Left cardiac atrium (tissue), 4 donors: ENCODE results near the gene KIAA1328. TPM values are rescaled to one million over a fixed set of nuclear protein-coding genes. Genes with fewer than 3 reads are reported as not detected.
"Not testable (repeated sequence)": the region's sequence is repeated elsewhere in the genome, so short reads cannot be mapped to it uniquely, and the experiment has no call there.

Experiments used
- ATAC-seq, 2 donors: fragments of 200-7000 bp; cut with Tn5 transposase; one replicate each; pipeline ENCODE4 v1.9.1; 2020; ENCODE audit warnings: mild to moderate bottlenecking in 2 of 2, moderate library complexity in 2 of 2
- DNase-seq: peaks from one replicate; pipeline ENCODE4 v3.0.0-alpha.2; 2020
- intact Hi-C, 2 donors: fragments of 100-400 bp; cut with DNase I; formaldehyde crosslinking; loops; one replicate each; pipeline versions ENCODE4 v1.14.1 to v1.15.1; 2022 to 2023
- total RNA-seq, 2 donors: library from RNA; stranded (reverse); fragmentation: NEBNext Ultra II Directional; extraction: Animal tissue kit (Norgen Biotek cat#: 25700); gene quantifications; one replicate each; pipeline ENCODE4 v1.2.1, GENCODE V29; 2021
- donor health status: DM: no; HTN: yes; CAD: no.
- donor health status: DM: no; HTN: yes; CAD: no; lungs with severe emphysema.
- donor health status: DM: yes; HTN: yes; CAD: no.
- donor health status: Dilated cardiomyopathy.

The KIAA1328 gene
- total RNA-seq, 2 donors from 2014 or later: 5.4 to 6.5 TPM

DNA sequence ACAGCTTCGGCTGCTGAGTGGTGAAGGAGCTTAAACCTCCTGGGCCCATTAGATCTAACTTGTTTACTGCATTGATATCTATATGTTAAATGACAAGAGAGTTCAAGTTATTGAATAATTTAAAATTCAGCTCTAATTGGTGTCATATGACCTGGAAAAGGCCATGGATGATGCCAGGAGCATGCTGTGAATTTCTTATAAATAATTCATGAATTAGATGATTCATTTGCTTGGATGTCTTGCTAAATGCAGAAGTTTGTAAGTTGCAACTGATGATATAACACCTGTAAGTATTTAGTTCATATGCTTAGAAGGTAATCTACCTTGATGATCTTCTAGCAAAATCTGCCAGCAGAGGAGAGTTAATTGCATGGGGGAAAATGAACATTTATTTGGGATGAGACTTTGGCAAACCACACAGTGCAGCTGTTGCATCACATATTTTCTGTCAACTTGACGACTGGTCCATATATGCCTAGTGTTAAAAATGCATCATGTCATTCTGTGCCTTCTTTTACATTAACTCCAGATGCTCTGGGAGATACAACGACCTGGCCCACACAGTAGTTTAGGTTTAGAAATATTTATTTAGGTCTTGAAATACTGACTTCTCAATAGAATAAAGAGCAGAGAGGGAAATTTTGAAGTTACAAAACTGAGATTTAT lies 226.3 kb downstream of the KIAA1328 start:
- intact Hi-C loops: no loop called here
- ATAC-seq (no peak), DNase-seq (no peak)

DNA sequence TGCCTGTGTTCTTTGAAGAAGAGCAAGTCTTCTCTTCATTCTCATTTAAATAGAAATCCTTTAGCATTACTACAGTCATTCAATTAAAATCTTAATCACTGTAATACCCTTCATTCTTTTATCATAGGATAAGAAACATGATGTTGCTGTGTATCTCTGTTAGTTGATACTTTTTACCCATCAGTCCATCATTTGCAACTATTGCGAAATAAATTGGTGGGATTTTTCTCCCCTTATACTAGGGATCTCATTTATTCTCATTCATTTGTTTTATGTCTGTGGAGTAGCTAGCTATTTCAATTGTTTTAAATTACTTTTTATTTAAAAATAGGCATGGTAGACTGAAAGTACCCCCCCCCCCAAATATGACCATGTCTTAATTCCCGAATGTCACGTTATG lies 235.3 kb downstream of the KIAA1328 start:
- DNase-seq: no peak
- intact Hi-C loops: no loop called here
- ATAC-seq: no peak

DNA sequence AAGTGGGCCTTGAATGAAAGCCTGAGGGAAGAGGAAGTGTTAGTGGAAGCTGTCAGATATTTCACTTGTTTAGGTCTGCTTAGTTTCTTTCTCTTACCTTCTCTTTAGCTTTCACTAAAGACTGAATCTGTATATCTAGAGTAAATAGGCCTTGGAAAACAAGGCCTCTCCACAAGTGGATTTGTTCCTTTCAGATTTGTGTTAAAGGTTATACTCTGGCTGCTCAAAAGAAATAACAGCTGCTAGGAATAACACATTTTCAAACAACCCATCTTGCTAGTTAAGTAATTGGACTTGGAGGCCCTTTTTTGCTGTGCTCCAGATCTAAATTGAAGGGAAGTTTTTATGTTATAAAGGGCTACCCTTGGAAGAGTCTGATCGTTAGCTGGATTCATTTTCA lies 236.3 kb downstream of the KIAA1328 start:
- DNase-seq: no peak
- intact Hi-C loops: no loop called here
- ATAC-seq: no peak

DNA sequence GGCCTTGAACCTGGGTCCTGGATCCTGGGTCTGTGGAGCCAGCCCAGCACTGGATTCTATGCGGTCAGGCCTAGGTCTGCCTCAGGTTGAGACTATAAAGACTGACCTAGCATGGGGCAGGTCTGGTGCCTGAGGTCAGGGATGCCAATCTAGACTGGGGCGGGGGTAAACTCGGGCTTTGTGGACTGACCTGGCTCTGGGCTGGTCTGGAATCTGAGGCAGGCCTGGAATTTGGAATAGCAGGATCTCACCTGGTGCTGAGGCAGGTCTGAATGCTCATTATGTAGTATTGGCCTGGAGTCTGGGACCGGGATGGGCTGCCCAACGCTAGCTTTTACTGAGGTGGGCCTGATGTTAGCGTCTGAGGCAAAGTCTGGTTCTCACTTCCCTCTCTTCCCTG lies 256.0 kb downstream of the KIAA1328 start:
- intact Hi-C loops: no loop called here
- DNase-seq: no peak
- no peak for ATAC-seq

DNA sequence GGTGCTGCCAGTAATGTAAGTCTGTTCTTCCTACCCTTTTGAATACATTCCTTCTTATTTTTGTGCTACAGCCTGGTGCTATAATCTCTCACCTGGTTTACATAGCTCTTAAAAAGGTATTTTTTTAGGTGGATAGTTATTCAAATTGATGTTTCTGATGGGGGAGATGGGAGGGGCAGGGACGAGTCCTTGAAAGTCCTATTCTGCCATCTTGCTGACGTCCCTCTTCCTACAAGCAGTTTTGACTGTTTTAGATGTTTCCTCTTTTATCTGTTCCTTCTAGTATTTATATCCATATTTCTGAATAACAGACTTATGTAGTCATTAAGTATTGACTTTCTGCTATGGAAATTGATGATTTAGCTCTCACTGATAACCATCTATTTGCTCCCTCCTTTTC lies 256.4 kb downstream of the KIAA1328 start:
- intact Hi-C loops: no loop called here
- DNase-seq (no peak), ATAC-seq (no peak)

DNA sequence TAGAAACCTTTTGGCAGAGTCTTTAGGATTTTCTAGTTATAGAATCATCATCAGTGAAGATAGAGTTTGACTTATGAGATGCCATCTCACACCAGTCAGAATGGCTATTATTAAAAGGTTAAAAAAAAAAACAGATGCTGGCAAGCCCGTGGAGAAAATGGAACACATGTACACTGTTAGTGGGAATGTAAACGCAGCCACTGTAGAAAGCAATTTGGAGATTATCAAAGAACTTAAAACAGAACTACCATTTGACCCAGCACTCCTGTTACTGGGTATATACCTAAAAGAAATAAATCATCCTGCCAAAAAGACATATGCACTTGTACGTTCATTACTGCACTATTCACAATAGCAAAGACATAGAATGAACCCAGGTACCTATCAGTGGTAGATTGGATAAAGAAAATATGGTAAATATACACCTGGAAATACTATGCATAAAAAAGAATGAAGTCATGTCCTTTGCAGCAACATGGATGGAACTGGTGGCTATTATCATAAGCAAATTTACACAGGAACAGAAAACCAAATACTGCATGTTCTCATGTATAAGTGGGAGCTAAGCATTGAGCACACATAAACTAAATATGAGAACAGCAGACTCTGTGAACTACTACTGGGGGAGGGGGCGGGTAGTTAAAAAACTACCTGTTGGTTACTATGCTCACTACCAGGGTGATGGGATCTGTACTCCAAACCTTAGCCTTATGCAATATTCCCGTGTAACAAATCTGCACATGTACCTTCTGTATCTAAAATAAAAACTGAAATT lies 279.0 kb downstream of the KIAA1328 start:
- DNase-seq (no peak), ATAC-seq (no peak)
- intact Hi-C loops: no loop called here

DNA sequence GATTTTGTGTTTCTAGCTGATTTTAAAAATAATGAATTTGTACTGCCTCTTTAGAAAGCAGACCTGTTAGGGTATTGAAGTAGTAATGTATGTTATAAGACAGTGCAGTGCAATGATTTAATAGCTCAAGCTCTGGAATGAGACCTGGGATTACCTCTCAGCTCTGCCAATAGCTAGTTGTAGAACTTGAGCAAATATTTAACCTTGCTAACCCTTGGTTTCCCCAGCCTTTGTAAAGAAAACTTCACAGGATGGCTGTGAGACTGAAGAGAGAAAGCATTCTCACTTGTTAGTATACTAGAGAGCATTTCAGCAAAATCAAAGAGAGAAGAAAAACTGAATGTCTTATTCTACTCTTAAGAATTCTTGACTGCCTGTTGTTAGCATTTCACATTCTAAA lies 293.9 kb downstream of the KIAA1328 start:
- no peak for DNase-seq
- no peak for ATAC-seq
- intact Hi-C loops: no loop called here

DNA sequence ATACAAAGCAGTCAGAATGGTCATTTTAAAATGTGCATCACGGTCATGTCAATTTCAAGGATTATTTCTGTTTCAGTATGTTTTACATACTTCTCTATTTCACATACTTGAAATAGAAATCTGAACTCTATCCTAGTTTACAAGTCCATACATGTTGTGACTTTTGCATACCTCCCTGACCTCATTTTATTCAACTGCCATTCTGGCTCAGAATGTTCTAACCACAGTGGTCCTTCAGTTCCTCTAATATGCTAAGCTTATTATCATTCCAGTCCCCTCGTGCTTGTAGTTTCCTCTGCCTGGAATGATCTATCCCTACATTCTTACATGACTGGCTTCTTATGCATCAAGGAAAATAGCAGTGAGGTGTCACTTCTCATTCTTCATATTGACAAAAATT lies 295.6 kb downstream of the KIAA1328 start:
- DNase-seq (no peak), ATAC-seq (no peak)
- intact Hi-C loops: no loop called here

DNA sequence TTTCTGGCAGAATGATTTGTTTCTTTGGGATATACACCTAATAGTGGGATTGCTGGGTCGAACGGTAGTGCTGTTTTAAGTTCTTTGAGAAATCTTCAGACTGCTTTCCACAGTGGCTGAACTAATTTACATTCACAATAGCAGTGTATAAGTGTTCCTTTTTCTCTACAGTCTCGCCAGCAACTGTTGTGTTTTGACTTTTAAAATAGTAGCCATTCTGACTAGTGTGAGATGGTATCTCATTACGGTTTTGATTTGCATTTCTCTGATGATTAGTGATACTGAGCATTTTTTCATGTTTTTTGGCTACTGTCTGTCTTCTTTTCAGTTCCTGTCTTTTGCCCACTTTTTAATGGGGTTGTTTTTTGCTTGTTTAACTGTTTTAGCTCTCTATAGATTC lies 306.2 kb downstream of the KIAA1328 start:
- ATAC-seq (no peak), DNase-seq (no peak)
- intact Hi-C loops: no loop called here

DNA sequence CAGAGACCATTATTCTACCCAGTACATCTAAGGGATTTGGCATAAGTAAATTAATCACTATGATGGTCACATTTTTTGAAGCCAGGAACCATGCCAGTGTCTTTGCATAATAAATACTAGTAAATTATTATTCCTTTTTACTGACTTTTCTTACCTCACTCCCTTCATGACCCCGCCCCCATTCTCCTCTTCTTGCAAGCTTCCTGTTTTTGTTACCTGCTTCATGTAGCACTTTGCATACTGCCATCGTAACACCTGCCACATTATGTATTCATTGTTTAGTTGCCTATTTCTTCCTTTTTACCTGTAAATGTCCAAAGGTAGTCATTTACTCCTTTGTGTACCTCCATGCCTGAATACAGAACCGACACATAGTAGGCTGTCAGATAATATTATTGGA lies 309.5 kb downstream of the KIAA1328 start:
- ATAC-seq (no peak), DNase-seq (no peak)
- intact Hi-C loops: no loop called here

DNA sequence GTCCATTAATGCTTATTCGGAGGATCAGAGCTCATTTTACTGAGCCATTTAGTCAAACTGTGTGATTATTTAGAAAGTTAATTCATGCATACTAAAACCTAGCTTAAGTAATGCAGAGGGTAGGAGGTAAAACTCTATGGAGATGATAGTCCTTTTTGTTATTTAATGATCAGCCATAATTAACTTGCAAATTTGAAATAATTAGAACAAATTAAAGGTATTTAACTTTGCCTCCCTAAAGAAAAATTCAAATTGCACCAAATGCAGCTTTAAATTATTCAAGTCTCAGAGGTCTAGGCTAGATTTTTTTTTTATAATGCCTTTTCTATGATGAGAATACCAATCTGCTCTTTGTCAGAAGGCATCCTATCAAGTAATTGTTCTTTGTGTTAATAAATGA lies 310.9 kb downstream of the KIAA1328 start:
- ATAC-seq (no peak), DNase-seq (no peak)
- intact Hi-C loops: no loop called here

DNA sequence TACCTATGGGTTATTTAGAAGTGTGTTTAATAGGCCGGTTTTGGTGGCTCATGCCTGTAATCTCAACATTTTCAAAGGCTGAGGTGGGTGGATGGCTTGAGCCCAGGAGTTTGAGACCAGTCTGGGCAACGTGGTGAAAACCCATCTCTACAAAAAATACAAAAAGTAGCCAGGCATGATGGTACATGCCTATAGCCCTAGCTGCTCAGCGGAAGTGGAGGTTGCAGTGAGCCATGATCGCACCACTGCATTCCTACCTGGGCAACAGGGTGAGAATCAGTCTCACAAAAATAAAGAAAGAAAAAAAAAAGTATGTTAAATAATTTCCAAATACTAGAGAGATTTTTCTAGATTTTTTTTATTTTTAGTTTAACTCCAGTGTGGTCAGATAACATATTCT lies 316.0 kb downstream of the KIAA1328 start:
- no peak for ATAC-seq
- intact Hi-C loops: no loop called here
- no peak for DNase-seq

DNA sequence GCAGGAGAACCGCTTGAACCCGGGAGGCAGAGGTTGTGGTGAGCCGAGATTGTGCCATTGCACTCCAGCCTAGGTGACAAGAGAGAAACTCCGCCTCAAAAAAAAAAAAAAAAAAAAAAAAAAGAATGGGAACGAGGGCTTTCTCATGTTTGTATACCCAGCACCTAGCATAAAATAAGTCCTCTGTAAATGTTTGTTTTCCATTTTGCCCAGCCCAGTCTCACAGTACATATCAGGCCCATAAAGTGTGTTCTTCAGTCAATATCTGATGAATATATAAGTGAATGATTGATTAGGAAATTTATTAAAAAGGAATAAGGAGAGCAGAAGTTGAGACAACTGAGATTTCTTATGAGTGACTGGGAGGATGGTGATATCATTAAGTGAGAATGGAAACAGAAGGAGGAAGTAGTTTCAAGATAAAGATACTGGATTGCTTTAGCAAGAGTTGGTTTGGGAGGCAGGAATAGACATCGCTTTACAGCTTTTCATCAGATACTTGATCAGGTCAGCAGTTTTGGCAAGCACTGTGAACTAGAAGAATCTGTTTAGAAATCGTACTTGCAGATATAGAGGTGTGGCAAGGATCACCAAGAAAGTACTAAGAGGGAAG lies 327.5 kb downstream of the KIAA1328 start:
- DNase-seq: no peak
- ATAC-seq: no peak
- intact Hi-C loops: no loop called here

DNA sequence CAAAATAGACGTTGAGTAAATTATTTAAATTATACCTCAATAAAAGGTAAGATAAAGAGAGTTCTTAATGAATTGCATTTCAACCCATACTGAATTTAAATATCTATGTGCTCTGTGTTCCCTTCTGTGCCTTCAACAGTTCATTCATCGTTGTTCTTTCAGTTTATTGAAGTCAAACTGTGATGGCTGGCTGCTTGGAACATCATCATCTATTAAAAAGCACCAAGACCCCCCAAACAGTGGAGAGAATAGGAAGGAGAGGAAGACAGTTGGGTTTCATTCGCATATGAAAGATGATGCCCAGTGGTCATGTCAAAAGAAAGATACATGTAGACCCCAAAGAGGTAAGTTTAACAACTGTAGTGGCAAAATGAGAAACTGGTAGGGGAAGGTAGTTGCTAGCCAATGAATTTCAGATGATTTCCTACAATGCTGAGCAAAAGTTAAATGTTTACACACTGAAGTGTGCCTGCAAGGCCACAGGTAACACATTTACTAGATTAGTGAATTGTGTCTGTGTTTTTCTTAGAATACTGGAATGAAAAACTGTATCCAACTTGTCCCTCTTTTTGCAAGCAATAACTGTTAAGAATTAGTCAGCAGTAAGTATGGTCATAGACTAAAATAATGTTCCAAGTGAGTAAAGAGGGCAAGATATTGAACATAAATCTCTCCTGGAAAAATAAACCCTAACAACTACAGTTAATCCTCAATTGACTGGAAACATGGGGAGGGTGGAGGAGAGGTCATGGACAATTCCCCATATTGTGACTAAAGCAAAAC lies 331.3 kb downstream of the KIAA1328 start:
- intact Hi-C loops: no loop called here
- DNase-seq: no peak
- ATAC-seq: no peak

DNA sequence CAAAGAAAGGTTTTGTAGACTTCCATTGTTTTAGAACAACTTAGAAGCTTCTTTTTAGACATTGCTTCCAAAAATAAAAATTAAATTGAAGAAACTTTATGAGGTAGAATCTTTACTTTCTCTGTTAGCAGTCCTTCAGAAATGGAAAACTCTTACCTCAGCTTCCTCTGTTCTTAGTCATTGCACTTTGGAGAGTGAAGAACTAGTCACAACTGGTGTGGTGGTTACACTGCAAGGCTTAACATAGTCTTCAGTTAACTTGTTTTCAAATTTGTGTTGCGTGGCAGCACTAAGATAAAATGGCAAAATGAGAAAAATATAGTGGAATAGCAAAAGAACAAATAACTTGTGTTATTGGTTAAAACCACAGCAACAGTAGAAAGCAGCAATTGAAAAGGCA lies 332.6 kb downstream of the KIAA1328 start:
- no peak for ATAC-seq
- intact Hi-C loops: no loop called here
- DNase-seq: no peak

DNA sequence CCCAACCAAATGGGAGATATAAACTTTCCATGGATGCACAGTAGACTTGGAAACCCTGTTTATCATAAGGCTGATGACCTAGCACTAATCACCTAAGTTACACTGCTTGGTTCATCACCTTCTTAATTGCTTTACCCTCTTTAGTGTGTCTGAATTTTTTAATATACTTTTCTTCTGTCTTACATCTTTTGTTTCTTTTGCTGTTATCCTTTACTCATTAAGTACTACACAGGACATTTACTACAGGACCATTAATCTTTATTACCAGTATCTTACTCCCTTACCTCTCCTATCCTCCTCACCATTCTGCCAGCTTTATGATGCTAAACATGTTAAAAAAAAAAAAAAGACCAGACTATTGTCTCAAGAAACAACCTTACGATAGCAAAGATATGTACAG lies 333.6 kb downstream of the KIAA1328 start:
- intact Hi-C loops: no loop called here
- no peak for DNase-seq

DNA sequence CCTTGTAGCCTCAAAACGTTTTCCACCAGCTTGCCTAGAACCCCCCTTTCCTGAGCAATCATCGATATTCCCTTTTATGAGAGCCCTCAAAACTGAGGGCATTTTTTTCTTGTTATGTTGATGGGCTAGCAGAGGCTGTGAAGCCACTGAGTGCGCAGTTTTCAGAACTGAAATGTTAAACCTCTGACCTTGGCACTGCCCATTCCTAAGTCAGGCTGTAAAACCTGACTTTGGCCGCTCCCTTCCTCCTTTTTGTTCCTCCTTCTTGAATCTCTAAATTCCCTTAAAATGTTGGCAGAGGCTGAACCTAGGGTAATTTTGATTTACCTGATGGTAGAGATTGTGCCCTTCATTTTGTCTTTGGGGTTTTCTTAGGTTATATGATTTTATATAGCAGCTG lies 334.2 kb downstream of the KIAA1328 start:
- DNase-seq (no peak), ATAC-seq (no peak)
- intact Hi-C loops: no loop called here

More for the DNA sequence above, 333.6 kb downstream of the KIAA1328 start:
- ATAC-seq: no peak

DNA sequence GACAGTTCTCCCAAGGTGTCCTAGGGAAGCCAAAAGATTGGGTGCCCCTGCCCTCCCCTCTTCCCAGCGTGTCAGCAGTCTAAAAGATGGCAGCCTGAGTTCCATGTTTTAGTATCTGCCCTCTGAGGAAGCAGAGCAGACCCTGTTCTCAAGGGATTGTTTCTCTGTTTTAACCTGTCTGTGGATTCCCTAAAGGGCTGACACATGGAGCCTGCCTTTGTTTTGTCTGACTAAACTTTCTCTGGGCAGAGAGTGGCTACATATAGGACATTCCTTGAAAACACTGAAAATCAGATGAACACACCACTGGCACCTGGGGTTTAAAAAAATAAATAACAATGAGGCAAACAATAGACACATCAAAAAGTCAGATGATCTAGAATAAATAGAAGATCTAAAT lies 337.6 kb downstream of the KIAA1328 start:
- DNase-seq (no peak), ATAC-seq (no peak)
- intact Hi-C loops: no loop called here

DNA sequence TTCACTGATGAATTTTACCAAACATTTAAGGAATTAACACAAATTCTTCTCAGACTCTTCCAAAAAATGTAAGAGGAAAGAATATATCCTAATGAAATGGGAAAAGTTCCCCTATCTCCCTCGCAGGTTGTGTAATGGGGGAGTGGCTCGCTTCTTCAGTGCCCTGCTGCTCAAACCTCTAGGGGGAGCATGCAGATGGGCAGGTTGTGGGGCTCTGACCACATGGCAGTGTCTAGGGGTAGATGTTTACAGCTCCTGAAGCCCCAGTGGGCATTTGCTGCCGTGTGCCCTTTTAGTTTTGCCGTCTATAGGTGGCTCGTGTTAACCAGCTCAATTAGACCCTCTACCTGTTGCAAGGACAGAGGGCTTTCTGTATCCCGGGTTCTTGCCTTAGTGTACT lies 338.0 kb downstream of the KIAA1328 start:
- DNase-seq, ATAC-seq, intact Hi-C loops: not testable (repeated sequence)

DNA sequence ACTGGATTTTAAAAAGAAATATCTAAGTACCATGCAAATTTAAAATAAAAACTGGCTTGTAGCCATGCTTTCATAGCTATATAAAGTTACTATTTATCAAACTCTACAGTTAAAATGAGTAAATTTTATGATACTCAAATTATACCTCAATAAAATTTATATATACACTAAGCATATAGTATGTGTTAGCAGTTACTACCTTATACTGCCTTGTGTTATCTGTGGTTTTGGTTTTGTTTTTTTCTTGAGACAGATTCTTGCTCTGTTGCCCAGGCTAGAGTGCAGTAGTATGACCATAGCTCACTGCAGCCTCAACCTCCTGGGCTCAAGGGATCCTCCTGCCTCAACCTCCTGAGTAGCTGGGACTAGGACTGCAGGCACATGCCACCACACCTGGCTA lies 342.1 kb downstream of the KIAA1328 start:
- no peak for DNase-seq
- intact Hi-C loops: no loop called here
- ATAC-seq: no peak
